GM13977 (cell line): Measurements from ENCODE around the gene KRT86.
"Not testable (repeated sequence)": the region's sequence is repeated elsewhere in the genome, so short reads cannot be mapped to it uniquely, and the experiment has no call there.

ENCODE experiments used
- DNase-seq: peaks from one replicate; pipeline ENCODE4 v3.0.0; 2012; ENCODE audit warnings: low spot score
- CTCF ChIP-seq: IDR thresholded peaks from 2 replicates; pipeline ENCODE4 v1.5.1; 2012; ENCODE audit warnings: mild to moderate bottlenecking, control low read depth; ENCODE audit not compliant: insufficient read depth; ENCODE audit errors: extremely low read depth, missing control alignments
- in situ Hi-C: fragments of 300-500 bp; cut with MboI; formaldehyde crosslinking; loops from one replicate; pipeline ENCODE4 v1.12.0; 2022; ENCODE audit warnings: low sequenced_read_pairs, low pct_unique_long_range_greater_than_20kb, mixed read lengths, inconsistent platforms; ENCODE audit not compliant: unreplicated experiment

Gene KRT86

DNA sequence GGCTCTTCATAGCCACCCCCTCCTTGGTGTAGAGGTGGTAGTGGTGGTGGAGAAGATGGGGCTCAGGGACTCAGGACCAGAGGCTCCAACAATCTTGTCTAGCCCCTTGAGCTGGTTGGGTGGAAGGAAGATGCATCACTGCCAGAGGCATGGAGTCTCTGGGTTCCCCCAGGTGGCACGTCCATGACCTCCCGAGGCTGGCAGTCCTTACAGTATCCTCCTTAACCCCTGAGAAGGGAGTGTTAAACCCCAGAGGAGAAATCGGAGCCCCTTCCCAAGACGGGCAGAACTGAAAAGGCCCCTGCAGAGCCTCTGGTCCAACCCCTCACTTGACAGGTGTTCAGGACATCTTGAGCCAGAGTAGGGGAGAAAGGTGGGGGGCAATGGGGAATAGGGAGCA lies 37.6 kb downstream of the KRT86 start:
- DNase-seq = no peak
- in situ Hi-C loops = no loop called here
- TF ChIP-seq CTCF = no peak

- TF ChIP-seq CTCF = no peak
- in situ Hi-C loops = no loop called here
- no peak for DNase-seq
Measured at GRCh38 chr12:52313461-52313860, 39.0 kb downstream of the KRT86 start.

GRCh38 chr12:52313926-52314325 lies 39.5 kb downstream of the KRT86 start:
- in situ Hi-C loops = no loop called here

DNA sequence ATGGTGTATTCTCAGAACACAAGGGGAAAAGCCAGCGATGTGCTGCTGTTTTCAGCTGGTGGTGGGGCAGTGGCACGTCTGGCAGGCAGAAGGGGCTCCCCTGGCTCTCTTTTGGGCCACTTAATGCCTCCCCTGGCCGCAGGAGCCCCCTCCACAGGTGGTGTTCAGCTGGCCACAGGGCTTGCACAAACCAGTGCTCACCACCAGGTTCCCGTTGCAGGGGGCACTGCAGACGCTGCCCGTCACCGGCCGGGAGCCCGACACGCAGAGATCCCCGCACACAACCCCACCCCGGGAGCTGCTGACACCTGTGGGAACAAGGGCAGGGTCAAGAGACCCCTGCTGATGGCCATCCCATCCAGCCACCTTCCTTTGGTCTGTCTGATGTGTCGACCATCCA lies 40.1 kb downstream of the KRT86 start:
- no peak for DNase-seq
- in situ Hi-C loops = no loop called here
- no peak for TF ChIP-seq CTCF

More at GRCh38 chr12:52313926-52314325, 39.5 kb downstream of the KRT86 start:
- DNase-seq = no peak
- no peak for TF ChIP-seq CTCF

- in situ Hi-C loops, DNase-seq: not testable (repeated sequence)
- peak; percentile 46 for TF ChIP-seq CTCF
Measured at GRCh38 chr12:52315721-52316120, 41.3 kb downstream of the KRT86 start.

- in situ Hi-C loops = no loop called here
- no peak for DNase-seq
- TF ChIP-seq CTCF = no peak
Measured at GRCh38 chr12:52316290-52316689, 41.8 kb downstream of the KRT86 start.

GRCh38 chr12:52316701-52317100 lies 42.3 kb downstream of the KRT86 start:
- DNase-seq = no peak
- in situ Hi-C loops = no loop called here
- TF ChIP-seq CTCF = no peak
